GM18951 (cell line): ENCODE data around the gene HMCES.

Experiments used
- POLR2A ChIP-seq: IDR thresholded peaks from 4 replicates; pipeline ENCODE4 v1.6.1; 2011; ENCODE audit warnings: mild to moderate bottlenecking; ENCODE audit not compliant: insufficient read length, insufficient read depth; ENCODE audit errors: extremely low read depth
- in situ Hi-C: fragments of 300-500 bp; cut with MboI; formaldehyde crosslinking; loops from one replicate; pipeline ENCODE4 v1.12.0; 2022; ENCODE audit warnings: low sequenced_read_pairs, mixed read lengths, inconsistent platforms; ENCODE audit not compliant: unreplicated experiment

Gene HMCES

DNA sequence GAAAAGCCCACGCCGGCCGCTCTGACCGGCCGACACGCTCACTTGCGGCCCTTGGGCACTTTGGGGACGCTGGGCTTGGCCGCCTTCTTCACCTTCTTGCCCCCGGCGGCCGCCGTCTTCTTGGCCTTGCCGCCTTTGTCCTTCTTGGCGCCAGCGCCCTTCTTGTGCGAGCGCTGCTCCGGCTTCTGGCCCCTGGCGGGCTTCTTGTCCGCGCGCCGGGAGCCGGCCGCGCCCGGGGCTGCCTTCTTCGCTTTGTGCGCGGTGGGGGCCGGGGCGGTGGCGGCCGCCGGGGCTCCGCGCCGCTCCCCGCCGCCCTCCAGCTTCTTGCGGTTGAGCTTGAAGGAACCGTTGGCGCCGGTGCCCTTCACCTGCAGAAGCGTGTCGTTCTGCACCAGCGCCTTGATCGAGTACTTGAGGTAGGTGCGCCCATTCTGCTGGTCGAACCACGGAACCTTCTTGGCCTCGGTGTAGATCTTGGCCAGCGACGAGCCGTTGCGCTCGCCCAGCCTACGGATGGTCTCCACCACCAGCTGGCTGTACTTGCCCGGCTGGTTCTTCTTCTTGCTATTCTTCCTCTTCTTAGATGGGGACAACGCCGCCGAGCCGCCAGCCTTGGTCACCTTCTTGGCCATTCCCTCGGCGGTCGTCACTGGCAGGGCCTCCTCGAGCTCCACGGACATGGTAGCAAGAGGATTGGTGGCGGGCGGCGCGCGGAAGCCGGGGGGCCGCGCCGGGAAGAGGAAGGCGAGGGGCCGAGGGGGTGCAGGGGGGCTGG is 36.7 kb downstream of the HMCES start:
- no peak for TF ChIP-seq POLR2A
- in situ Hi-C loops = no loop called here

DNA sequence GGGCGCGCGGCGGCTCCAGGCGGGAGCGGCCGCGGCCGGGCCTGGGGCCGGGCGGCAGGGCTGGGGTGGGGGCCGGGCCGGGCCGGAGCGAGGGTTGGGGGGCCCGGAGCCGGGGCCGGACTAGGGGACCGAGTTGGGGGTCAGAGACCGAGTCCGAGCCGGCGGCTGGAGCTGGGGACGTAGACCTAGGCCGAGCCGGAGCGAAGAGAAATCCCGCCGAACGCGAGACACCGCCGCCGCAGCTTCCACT is 37.3 kb downstream of the HMCES start:
- in situ Hi-C loops = no loop called here
- peak; percentile 95 for TF ChIP-seq POLR2A

DNA sequence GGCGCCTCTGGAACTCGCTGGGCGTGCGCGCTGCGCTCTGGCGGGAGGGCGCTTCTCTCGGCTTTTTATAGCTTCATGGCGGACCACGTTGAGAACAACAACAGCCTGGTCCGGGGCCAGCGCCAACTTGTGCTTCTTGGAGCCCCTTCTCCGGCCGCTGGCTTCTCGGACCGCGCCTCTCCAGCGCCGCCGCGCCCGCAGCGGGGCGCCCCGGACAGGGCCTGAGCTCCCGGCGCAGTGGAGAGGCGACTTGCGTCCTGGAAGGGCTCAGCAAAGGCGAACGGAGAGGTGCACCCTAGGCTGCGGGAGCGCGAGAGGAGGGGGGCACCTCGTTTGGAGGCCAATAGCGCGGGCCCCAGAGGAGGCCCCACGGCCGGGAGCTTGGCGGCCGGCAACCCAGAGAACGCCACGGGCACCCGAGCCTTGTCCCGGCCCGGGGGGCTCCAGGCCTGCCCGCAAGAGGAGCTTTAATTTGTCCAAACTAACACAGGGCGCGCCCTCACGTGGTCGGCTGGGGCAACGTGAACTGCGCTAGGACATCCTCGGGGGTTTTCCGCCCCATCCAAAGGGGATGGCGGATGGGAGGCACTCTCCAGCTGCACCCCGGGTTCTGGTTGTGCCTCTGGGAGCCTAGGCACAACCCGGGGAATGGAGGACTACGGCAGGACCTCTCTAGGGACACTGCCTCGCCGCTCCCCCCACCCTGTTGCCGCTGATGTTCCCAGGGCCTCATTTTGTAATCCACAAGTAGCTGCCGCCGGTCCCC is 37.8 kb downstream of the HMCES start:
- in situ Hi-C loops = no loop called here
- no peak for TF ChIP-seq POLR2A

DNA sequence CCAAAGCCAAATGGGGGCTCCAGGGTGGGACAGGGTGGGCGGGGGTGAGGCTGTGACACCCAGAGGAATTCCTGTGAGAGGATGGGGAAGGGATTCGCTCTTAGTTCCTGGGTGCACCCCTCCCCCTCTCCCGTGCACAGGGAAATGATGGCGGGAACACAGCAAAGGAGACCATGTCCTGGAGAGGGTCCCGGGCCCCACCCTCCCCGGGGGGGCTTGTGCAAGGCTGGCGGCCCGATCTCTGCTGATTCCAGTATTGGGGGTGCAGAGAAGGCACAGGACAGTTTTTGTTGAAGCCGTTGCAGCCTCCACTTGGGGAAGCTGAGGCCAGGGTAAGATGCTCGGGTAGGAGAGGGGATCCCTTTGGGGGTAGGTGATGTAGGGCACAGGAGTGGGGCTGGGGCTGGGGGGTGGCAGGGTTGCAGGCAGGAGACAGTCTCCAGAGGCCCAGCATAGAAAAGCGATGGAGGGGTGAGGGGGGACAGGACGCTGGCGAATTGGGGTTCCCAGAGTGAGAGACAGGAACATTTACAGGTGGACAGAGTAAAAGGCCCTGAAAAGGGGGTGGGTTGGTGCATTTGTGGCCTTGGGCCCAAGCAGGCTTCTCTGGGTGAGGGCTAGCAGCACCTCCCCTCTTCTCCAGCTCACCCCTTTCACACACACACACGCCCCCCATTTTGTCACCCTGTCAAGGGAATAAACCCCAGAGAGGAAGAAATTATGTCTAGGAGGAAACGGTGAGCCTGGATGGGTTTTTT is 38.5 kb downstream of the HMCES start:
- in situ Hi-C loops = no loop called here

DNA sequence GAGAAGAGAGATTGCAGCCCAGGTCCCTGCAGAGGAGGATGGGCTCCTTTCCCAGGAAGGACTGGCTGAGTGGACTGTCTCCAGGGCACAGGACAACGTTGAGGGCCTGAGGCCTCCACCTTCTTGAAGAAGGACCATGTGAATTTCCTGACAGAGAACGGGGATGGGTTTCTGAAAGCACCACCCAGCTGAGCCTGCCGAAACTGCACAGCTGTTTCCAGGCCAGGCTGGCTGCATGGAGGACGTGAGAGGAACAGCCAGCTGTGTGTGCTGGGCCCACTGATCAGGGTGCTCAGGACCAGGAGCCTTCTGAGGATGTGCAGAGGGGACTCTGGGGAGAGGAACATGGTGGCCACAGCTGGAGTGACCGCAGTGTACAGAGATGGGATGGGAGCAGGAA is 39.2 kb downstream of the HMCES start:
- TF ChIP-seq POLR2A = no peak
- in situ Hi-C loops = no loop called here

More for the DNA sequence above, 38.5 kb downstream of the HMCES start:
- TF ChIP-seq POLR2A = no peak

DNA sequence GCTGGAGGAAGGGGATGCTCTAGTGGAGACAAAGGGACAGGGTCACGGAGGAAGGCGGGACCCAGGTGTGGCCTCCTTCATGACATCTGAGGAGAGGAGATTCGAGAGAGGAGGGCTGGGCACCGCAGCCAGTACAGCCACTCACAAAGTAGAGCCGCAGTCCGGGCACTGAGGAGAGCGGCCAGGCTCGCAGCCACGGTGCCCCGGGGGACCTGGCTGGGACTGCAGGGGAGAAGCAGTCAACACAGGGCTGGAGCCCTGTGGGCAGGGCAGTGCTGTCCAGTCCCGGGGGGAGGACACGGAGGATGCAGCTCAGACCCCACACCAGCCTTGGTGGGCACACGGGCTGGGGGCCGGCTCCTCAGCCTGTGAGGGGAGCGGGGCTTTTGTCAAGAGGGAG is 40.3 kb downstream of the HMCES start:
- in situ Hi-C loops = no loop called here
- no peak for TF ChIP-seq POLR2A

DNA sequence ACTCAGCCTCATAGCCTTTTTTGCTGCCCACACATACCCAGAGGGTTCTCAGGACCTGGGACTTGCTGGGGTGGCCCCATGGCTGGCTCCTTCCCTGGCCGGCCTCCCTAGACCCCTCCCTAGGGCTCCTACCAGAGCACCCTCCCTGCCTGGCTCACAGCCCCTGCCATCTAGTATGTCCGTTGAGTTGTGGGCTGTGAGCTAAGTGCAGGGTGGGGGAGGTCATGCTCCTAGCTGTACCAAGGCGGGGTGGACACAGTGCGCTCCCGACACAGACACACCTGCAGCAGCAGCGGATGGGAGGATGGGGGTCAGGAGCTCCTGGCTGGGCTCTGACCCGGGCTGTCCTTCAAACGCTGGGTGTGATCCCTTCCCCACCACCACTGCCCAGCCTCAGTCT is 41.6 kb downstream of the HMCES start:
- TF ChIP-seq POLR2A = no peak
- in situ Hi-C loops = no loop called here

DNA sequence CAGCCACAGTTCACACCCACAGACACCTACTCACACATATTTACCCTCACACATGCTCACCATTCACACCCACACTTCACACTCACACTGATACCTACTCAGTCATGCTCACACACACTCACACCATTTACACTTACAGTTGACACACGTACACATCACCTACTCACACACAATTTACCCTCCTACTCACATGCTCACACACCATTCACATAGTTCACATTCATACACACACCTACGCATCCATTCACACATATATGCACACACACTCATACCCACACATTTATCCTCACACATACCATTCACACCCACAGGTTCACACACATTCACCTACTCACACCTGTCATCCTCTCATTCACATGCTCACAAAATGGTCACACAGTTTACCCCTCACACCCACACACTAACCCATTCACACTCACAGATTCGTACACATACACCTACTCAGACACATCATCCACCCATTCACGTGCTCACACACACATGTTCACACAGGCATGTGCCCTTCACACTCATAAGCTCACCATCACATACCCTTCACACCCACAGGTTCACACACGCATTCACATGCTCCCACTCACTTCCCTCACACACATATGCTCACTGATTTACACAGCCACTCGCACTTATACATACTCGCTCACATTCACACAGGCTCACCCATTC is 42.3 kb downstream of the HMCES start:
- TF ChIP-seq POLR2A = no peak
- in situ Hi-C loops = no loop called here

DNA sequence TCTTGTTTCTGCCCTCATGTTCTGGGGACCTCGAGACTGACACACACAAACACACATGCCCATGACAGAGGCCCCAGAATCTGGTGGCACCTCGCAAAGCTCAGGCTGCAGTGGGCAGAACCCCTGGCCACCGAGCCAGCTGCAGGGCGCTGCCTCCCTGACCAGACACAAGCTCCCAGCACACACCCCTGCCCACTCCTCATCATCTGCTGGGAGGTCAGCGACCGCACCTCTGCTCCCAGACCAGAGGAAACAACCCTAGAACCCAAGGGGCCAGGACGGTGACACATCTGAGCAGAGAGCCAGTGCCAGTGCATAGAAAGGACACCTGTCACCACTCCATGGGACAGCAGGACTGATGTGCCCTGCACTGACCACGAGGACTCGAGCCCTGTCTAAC is 43.2 kb downstream of the HMCES start:
- in situ Hi-C loops = no loop called here

DNA sequence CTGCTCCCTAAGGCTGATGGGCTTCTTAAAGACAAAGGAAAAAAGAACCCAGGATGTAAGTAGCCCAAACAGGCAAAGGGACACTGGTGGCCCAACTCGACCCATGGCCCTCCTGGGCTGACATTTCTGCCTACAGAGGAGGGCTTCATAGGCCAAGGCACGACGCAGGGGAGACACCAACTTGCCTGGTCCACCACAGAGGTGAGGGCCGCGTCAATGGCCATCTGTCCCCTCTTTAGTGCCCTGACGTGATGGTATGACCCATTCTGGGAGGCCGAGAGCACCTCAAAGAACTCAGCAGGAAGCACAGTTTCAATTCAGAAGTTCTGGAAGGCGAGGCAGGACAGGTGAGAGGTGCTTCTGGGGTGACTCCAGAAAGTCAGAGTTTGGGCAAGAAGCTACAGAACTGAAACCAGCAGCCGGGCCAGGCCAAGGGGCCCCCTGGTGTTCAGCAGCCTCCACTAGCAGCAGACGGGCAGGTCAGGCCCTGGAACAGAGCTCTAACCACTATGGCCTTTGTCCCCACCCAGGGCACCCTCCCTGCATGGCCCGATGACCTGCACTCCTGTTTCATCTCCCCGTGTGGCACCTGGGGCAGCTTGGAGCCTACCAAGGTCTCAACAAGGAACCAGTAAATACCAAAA is 45.1 kb downstream of the HMCES start:
- TF ChIP-seq POLR2A = no peak
- in situ Hi-C loops = no loop called here

More for the DNA sequence above, 43.2 kb downstream of the HMCES start:
- no peak for TF ChIP-seq POLR2A

DNA sequence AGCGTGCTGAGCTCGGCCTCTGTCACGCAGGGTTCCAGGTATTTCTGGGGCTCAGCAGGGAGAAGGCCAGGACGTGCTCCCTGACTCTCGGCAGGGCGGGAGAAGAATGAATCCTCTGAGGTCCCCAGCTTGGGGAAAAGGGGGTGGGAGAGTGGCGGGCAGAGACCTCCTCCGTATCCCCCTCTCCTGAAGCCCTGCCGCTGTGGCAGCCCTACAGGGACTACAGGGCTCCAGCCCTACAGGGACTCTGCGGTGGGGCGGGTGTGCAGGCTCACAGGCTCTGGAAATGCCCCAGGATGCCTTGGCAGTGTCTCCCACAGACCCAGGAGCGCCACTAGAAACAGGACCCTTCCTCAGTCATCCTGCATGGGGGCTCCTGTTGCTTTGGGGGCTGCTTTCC is 46.2 kb downstream of the HMCES start:
- TF ChIP-seq POLR2A = no peak
- in situ Hi-C loops = no loop called here

DNA sequence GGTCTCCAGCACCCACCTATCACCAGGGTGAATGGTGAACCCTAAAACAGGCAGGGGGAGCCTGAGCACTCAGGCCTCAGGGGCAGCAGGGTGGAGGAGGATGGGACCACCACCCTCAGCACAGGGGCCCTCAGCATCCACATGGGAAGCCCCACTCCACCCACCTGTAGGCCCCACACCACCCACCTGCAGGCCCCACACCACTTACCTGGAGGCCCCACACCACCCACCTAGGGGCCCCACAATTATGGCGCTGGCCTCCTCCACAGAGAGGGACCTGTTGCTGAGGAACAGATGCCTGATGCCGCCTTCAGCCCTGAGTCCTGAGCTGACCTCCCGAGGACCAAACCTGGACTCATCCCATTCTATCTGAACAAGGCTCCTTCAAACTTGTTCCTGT is 46.7 kb downstream of the HMCES start:
- in situ Hi-C loops = no loop called here
- no peak for TF ChIP-seq POLR2A

DNA sequence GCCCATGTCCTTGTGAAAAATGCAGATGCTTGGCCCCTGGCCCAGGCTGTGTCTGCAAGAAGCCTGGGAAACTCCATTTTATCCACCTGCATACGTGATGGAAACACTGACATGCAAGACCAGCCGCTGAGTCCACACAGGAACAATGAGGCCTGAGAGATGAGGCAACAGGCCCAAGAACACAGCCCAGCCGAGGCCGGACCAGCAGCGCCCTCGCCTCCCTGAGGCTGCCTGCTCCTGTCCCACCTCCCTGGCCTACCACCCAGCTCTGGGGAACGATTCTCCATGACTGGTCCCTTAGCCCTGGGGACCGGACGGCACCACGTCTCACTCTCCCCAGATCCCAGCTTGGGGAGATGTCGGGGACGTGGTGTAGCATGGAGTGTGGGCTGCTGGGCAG is 47.5 kb downstream of the HMCES start:
- in situ Hi-C loops = no loop called here

More for the DNA sequence above, 47.5 kb downstream of the HMCES start:
- no peak for TF ChIP-seq POLR2A
